ENCODE results near the gene APOBEC3F. TPM values are rescaled to one million over a fixed set of nuclear protein-coding genes. Genes with fewer than 3 reads are reported as not detected.

The APOBEC3F gene
- total RNA-seq, 1 donor from 2014 or later: 1.7 TPM

GRCh38 chr22:39087098-39087497 lies 46.4 kb downstream of the APOBEC3F start:
- H3K4me3 ChIP-seq (ENCODE audit: low read depth, low read length): no peak overlapping the region
- TF ChIP-seq CTCF (conservative IDR thresholded peaks at IDR 0.05; ENCODE audit: low read depth, low read length): no peak
- DNase-seq (ENCODE audit: low read depth): no peak

- no peak overlapping the region for H3K4me3 ChIP-seq (ENCODE audit: low read depth, low read length)
- TF ChIP-seq CTCF (conservative IDR thresholded peaks at IDR 0.05; ENCODE audit: low read depth, low read length): no peak
- no peak for DNase-seq (ENCODE audit: low read depth)
Observed at GRCh38 chr22:39087881-39088684, 47.4 kb downstream of the APOBEC3F start.

- TF ChIP-seq CTCF (conservative IDR thresholded peaks at IDR 0.05; ENCODE audit: low read depth, low read length): no peak
- no peak overlapping the region for H3K4me3 ChIP-seq (ENCODE audit: low read depth, low read length)
- DNase-seq (ENCODE audit: low read depth): no peak
Observed at GRCh38 chr22:39088685-39089032, 48.0 kb downstream of the APOBEC3F start.

- no peak for DNase-seq (ENCODE audit: low read depth)
- H3K4me3 ChIP-seq (ENCODE audit: low read depth, low read length): no peak overlapping the region
- TF ChIP-seq CTCF (conservative IDR thresholded peaks at IDR 0.05; ENCODE audit: low read depth, low read length): no peak
Observed at GRCh38 chr22:39089928-39090327, 49.3 kb downstream of the APOBEC3F start.

- no peak overlapping the region for H3K4me3 ChIP-seq (ENCODE audit: low read depth, low read length)
- TF ChIP-seq CTCF (conservative IDR thresholded peaks at IDR 0.05; ENCODE audit: low read depth, low read length): no peak
- no peak for DNase-seq (ENCODE audit: low read depth)
Observed at GRCh38 chr22:39090426-39091064, 49.9 kb downstream of the APOBEC3F start.

GRCh38 chr22:39091126-39092081 lies 50.7 kb downstream of the APOBEC3F start:
- no peak for TF ChIP-seq CTCF (conservative IDR thresholded peaks at IDR 0.05; ENCODE audit: low read depth, low read length)
- DNase-seq (ENCODE audit: low read depth): no peak

More at GRCh38 chr22:39091126-39092081, 50.7 kb downstream of the APOBEC3F start:
- H3K4me3 ChIP-seq (ENCODE audit: low read depth, low read length): no peak overlapping the region
